Smooth muscle cell of bladder (primary cell): ENCODE measurements around the gene GLRA3. TPM values are rescaled to one million over a fixed set of nuclear protein-coding genes. Genes with fewer than 3 reads are reported as not detected.

Source experiments
- total RNA-seq: library from RNA; depleted of rRNA; stranded (reverse); fragments of >200 nt; gene quantifications from 2 replicates; pipeline ENCODE4 v1.2.3, GENCODE V29; 2014

The GLRA3 gene
- total RNA-seq: 0.14 TPM in 1 of 2 replicates, not detected in the other

GRCh38 chr4:174828845-174829701 lies at the start of gene GLRA3:
Gene GLRA3, minus strand, starts transcription at chr4:174829247. Its CDS starts 436 bp downstream, at chr4:174828811.

Other genes with a start within 250 kb of the GLRA3 start
- gene ADAM29, start 89.1 kb upstream of the GLRA3 start, total RNA-seq: under 0.01 TPM in 1 of 2 replicates, not detected in the other